GM12865 (cell line): ENCODE results near the gene CCDC9B.

Experiments used
- DNase-seq: peaks from one replicate; pipeline ENCODE4 v3.0.0; 2010; ENCODE audit warnings: low read depth
- H3K4me3 ChIP-seq: 2 replicates; pipeline ENCODE4 v1.5.1; 2011; ENCODE audit warnings: mild to moderate bottlenecking, low read depth, low read length, control low read depth
- CTCF ChIP-seq: IDR thresholded peaks from 2 replicates; pipeline ENCODE4 v1.5.1; 2011; ENCODE audit warnings: low read length, control low read depth, low read depth, inconsistent platforms; ENCODE audit not compliant: insufficient read depth; ENCODE audit errors: missing control alignments

The CCDC9B gene

GRCh38 chr15:40364251-40364650 lies 23.5 kb upstream of the CCDC9B start:
- TF ChIP-seq CTCF = no peak
- no peak for DNase-seq
- H3K4me3 ChIP-seq = no peak overlapping the region

GRCh38 chr15:40363611-40364010 lies 22.9 kb upstream of the CCDC9B start:
- DNase-seq = no peak
- no peak for TF ChIP-seq CTCF
- H3K4me3 ChIP-seq = no peak overlapping the region

GRCh38 chr15:40361640-40362039 lies 20.9 kb upstream of the CCDC9B start:
- no peak for TF ChIP-seq CTCF
- no peak overlapping the region for H3K4me3 ChIP-seq
- no peak for DNase-seq

- no peak for TF ChIP-seq CTCF
- H3K4me3 ChIP-seq = no peak overlapping the region
- DNase-seq = no peak
These were observed 19.3 kb upstream of the CCDC9B start for GRCh38 chr15:40360015-40360414.

- TF ChIP-seq CTCF = no peak
- H3K4me3 ChIP-seq = peak overlapping the region; percentile 42
- peak; percentile 29 for DNase-seq
These were observed 18.0 kb upstream of the CCDC9B start for GRCh38 chr15:40358471-40359353.

- H3K4me3 ChIP-seq = peak within 1 kb of the TSS; percentile 42
- no peak for TF ChIP-seq CTCF
- peak; percentile 88 for DNase-seq
These were observed 17.2 kb upstream of the CCDC9B start, which contains the start of gene DISP2 for GRCh38 chr15:40357723-40358470. Gene DISP2, plus strand, starts transcription at chr15:40358219. Its CDS starts 103 bp downstream, at chr15:40358322.

- no peak overlapping the region for H3K4me3 ChIP-seq
- no peak for TF ChIP-seq CTCF
- no peak for DNase-seq
These were observed 16.5 kb upstream of the CCDC9B start for GRCh38 chr15:40357246-40357645.
